WTC11 (cell line): Measurements from ENCODE around the gene KLHDC9. TPM values are rescaled to one million over a fixed set of nuclear protein-coding genes. Genes with fewer than 3 reads are reported as not detected.

Source experiments
- ATAC-seq: fragments of 200-7000 bp; cut with Tn5 transposase; 2 replicates; pipeline ENCODE4 v1.10.0; 2021; ENCODE audit warnings: mild to moderate bottlenecking, moderate library complexity
- CTCF ChIA-PET: fragments of 300-600 bp; sonication (Branson Sonifier 250); formaldehyde crosslinking; loops from one replicate; lab custom pipeline; 2021; ENCODE audit warnings: antibody characterized with exemption; lab: Charles Lee
- POLR2A ChIA-PET: fragments of 350-600 bp; sonication (Branson Sonifier 250); formaldehyde crosslinking; loops from one replicate; lab custom pipeline; 2021; ENCODE audit warnings: antibody characterized with exemption; lab: Charles Lee
- DNase-seq: peaks from one replicate; pipeline ENCODE4 v3.0.0; 2021; ENCODE audit warnings: low spot score
- H3K27ac Mint-ChIP-seq: 2 replicates; pipeline ENCODE4 v1.8.0; 2021; ENCODE audit warnings: mixed read lengths
- H3K27me3 Mint-ChIP-seq: 2 replicates; pipeline ENCODE4 v1.8.0; 2021; ENCODE audit warnings: low read depth, mild to moderate bottlenecking, moderate library complexity, mixed read lengths
- H3K36me3 Mint-ChIP-seq: 2 replicates; pipeline ENCODE4 v1.8.0; 2021; ENCODE audit warnings: mixed read lengths
- H3K4me1 Mint-ChIP-seq: 2 replicates; pipeline ENCODE4 v1.8.0; 2022; ENCODE audit warnings: mixed read lengths
- H3K4me3 Mint-ChIP-seq: 2 replicates; pipeline ENCODE4 v1.8.0; 2021; ENCODE audit warnings: mild to moderate bottlenecking, moderate library complexity, mixed read lengths
- H3K9me3 Mint-ChIP-seq: 2 replicates; pipeline ENCODE4 v1.8.0; 2021; ENCODE audit warnings: mixed read lengths
- ELF4 ChIP-seq: sonication (generic); formaldehyde crosslinking; IDR thresholded peaks from 2 replicates; pipeline ENCODE4 v1.8.1; 2022; ENCODE audit warnings: low read depth, mild to moderate bottlenecking, moderate library complexity, missing genetic modification reagents
- IRF2 ChIP-seq: sonication (generic); formaldehyde crosslinking; IDR thresholded peaks from 2 replicates; pipeline ENCODE4 v1.8.0; 2022; ENCODE audit warnings: low read depth, missing genetic modification reagents, borderline replicate concordance
- KAT7 ChIP-seq: sonication (generic); formaldehyde crosslinking; IDR thresholded peaks from 2 replicates; pipeline ENCODE4 v1.8.1; 2023; ENCODE audit warnings: missing genetic modification reagents, mild to moderate bottlenecking, borderline replicate concordance
- MXD4 ChIP-seq: fragments of 250-450 bp; sonication (Bioruptor Pico); IDR thresholded peaks from 2 replicates; pipeline ENCODE4 v1.8.0; 2021; ENCODE audit warnings: mild to moderate bottlenecking, moderate library complexity, borderline replicate concordance
- NFATC4 ChIP-seq: fragments of 250-450 bp; sonication (Bioruptor Pico); IDR thresholded peaks from 2 replicates; pipeline ENCODE4 v1.9.0; 2021; ENCODE audit warnings: mild to moderate bottlenecking
- PRRX2 ChIP-seq: fragments of 250-450 bp; sonication (Bioruptor Pico); IDR thresholded peaks from 2 replicates; pipeline ENCODE4 v1.8.0; 2021; ENCODE audit warnings: mild to moderate bottlenecking
- SP1 ChIP-seq: sonication (generic); formaldehyde crosslinking; conservative IDR thresholded peaks from 2 replicates; pipeline ENCODE4 v1.8.1; 2022; ENCODE audit warnings: missing genetic modification reagents
- TP53 ChIP-seq: sonication (generic); formaldehyde crosslinking; IDR thresholded peaks from 2 replicates; pipeline ENCODE4 v1.8.1; 2023; ENCODE audit warnings: mild to moderate bottlenecking, missing genetic modification reagents
- total RNA-seq: library from RNA; stranded (reverse); gene quantifications from 3 replicates; pipeline ENCODE4 v1.2.3, GENCODE V29; 2021
- TF ChIP-seq, protein P1 (sequence below): sonication (generic); formaldehyde crosslinking; IDR thresholded peaks from 2 replicates; pipeline ENCODE4 v1.8.0; 2022; ENCODE audit warnings: mild to moderate bottlenecking, missing genetic modification reagents
- TF ChIP-seq, protein P2 (sequence below): sonication (generic); formaldehyde crosslinking; IDR thresholded peaks from 2 replicates; pipeline ENCODE4 v1.8.1; 2022; ENCODE audit warnings: low read depth, missing genetic modification reagents, borderline replicate concordance
- TF ChIP-seq, protein P3 (sequence below): sonication (generic); formaldehyde crosslinking; conservative IDR thresholded peaks from 2 replicates; pipeline ENCODE4 v1.8.1; 2022; ENCODE audit warnings: mild to moderate bottlenecking, missing genetic modification reagents
- TF ChIP-seq, protein P4 (sequence below): sonication (generic); formaldehyde crosslinking; IDR thresholded peaks from 2 replicates; pipeline ENCODE4 v1.8.1; 2023; ENCODE audit warnings: mild to moderate bottlenecking, missing genetic modification reagents

Gene KLHDC9
- total RNA-seq, 1 experiment from 2014 or later, result 5.8 TPM

DNA sequence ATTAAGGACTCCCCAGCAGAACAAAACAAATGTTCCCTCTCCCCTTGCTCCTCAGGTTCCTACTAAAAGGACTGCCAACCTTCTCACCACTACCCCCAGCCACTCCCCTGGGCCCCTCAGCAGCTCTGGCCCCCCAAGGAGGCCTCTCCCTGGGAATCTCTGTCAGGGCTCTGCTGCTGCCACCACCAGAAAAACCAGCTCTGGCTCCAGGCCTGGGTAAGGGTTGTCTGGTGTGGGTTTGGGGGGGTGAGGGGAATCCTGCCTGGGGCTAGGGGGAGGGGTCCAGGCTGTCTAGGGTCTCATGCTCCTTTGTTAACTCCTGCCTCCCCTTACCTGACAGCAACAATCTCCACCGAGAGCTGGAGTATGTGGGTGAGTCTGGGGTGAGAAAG lies 13.6 kb upstream of the KLHDC9 start (continued):
- TF ChIP-seq, protein P1, sequence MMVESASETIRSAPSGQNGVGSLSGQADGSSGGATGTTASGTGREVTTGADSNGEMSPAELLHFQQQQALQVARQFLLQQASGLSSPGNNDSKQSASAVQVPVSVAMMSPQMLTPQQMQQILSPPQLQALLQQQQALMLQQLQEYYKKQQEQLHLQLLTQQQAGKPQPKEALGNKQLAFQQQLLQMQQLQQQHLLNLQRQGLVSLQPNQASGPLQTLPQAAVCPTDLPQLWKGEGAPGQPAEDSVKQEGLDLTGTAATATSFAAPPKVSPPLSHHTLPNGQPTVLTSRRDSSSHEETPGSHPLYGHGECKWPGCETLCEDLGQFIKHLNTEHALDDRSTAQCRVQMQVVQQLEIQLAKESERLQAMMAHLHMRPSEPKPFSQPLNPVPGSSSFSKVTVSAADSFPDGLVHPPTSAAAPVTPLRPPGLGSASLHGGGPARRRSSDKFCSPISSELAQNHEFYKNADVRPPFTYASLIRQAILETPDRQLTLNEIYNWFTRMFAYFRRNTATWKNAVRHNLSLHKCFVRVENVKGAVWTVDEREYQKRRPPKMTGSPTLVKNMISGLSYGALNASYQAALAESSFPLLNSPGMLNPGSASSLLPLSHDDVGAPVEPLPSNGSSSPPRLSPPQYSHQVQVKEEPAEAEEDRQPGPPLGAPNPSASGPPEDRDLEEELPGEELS (CRISPR knock-in tag), result no peak
- no peak for TF ChIP-seq KAT7 (CRISPR knock-in tag)

DNA sequence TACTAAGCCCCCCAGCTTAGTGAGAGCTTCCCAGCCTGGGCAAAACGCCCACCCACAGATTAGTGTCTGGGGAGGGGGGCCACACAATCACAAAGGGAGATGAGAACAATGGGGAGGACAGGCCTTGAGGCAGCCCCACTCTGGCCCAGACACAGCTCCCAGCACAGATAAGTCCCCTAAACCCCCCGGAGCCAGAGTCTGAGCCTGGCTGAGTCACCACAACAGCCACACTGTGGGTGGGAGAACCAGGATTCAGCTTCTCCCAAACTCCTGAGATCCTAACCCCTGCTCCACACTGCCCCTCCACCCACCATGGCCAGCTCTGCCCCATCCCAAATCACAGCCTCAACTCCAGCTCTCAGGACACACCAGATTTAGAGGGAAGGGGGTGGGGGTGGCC lies 13.0 kb upstream of the KLHDC9 start:
- H3K27me3 Mint-ChIP-seq, result no peaks in the 10 kb centered on the region; the same call in 1 of the 2 replicates
- CTCF ChIA-PET, result interaction anchor here (0.6 to 4.0 kb wide), 4 partner anchors 13 to 29 kb away, joined by 3 to 24 read pairs (median 6); partner anchors contain the start of genes ARHGAP30 and KLHDC9
- H3K4me1 Mint-ChIP-seq, result peaks cover 41% of the 10 kb centered on the region

DNA sequence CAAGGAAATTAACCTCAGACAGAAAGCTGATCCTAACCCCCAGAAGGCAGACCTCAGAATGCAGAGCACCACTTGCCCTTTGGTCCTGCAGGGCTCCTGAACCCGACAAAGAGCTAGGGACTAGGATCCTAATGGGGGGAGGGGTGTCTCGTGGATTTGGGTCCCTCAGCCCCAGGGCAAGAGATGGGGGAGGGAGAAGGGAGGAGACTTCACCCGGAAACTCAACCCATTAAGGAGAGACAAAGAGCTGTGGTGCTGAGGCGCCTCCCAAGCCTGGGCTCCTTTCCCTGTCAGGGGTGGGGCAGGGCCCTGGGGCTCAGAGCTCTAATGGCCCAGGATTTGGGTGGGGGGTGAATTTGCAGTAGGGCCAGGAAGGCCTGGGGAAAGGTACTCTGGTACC lies 11.7 kb upstream of the KLHDC9 start:
- POLR2A ChIA-PET, result no interaction called here
- DNase-seq (no peak), ATAC-seq (peak; percentile 29; the same call in 1 of the 2 replicates)
- H3K27me3 Mint-ChIP-seq, result no peaks in the 10 kb centered on the region
- H3K9me3 Mint-ChIP-seq, result no peaks in the 10 kb centered on the region
- peaks cover 31% of the 10 kb centered on the region for H3K4me1 Mint-ChIP-seq
- CTCF ChIA-PET, result interaction anchor here (1.2 to 4.0 kb wide), 4 partner anchors 11 to 89 kb away, joined by 4 to 24 read pairs (median 6); partner anchors contain the start of genes ARHGAP30 and KLHDC9
- no peak overlapping the region for H3K4me3 Mint-ChIP-seq
- no peak for TF ChIP-seq IRF2
- no peaks in the 10 kb centered on the region for H3K36me3 Mint-ChIP-seq
- no peak overlapping the region for H3K27ac Mint-ChIP-seq

More for the DNA sequence above, 13.0 kb upstream of the KLHDC9 start:
- POLR2A ChIA-PET, result interaction anchor here (0.7 kb wide), 1 partner anchor 64 kb away, joined by 4 read pairs; the partner anchor contains the start of gene F11R
- H3K27ac Mint-ChIP-seq, result no peak overlapping the region
- no peak for TF ChIP-seq NFATC4 (CRISPR knock-in tag)
- TF ChIP-seq, protein P2, sequence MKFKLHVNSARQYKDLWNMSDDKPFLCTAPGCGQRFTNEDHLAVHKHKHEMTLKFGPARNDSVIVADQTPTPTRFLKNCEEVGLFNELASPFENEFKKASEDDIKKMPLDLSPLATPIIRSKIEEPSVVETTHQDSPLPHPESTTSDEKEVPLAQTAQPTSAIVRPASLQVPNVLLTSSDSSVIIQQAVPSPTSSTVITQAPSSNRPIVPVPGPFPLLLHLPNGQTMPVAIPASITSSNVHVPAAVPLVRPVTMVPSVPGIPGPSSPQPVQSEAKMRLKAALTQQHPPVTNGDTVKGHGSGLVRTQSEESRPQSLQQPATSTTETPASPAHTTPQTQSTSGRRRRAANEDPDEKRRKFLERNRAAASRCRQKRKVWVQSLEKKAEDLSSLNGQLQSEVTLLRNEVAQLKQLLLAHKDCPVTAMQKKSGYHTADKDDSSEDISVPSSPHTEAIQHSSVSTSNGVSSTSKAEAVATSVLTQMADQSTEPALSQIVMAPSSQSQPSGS, result no peak
- H3K36me3 Mint-ChIP-seq, result no peaks in the 10 kb centered on the region
- DNase-seq (no peak), ATAC-seq (no peak)
- H3K4me3 Mint-ChIP-seq, result no peak overlapping the region
- no peaks in the 10 kb centered on the region for H3K9me3 Mint-ChIP-seq

DNA sequence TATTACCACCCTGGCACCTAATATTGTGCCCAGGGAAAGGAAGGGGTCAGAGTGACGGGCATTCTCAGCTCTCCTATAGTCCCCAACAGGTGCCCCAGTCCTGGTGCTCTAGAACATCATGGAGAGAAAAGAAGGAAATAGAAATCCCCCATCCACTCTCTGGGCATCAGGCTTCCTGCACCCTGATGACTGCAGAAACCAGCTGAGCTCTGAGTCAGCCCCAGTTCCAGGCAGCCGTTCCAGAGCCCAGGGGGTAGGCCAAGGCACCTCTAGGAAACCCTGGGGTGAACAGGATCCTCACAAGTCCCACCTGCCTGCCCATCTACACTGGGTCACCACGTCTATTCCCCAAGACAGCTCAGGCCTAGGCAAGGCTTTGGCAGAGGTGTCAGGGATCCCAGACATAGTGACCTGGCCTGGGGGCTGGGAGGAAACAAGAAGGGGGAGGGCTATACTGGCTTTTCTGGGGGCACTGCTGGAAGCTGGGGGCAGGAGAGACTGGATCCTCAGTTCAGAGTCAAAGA lies 9.5 kb upstream of the KLHDC9 start:
- CTCF ChIA-PET, result interaction anchor here (0.7 to 3.0 kb wide), 13 partner anchors 8 to 254 kb away, joined by 3 to 23 read pairs (median 3); partner anchors contain the start of genes ARHGAP30 and KLHDC9
- Mint-ChIP-seq H3K27ac (no peak overlapping the region), H3K9me3 (no peaks in the 10 kb centered on the region), H3K4me1 (peaks cover 26% of the 10 kb centered on the region), H3K4me3 (no peak overlapping the region), H3K27me3 (no peaks in the 10 kb centered on the region), H3K36me3 (no peaks in the 10 kb centered on the region)
- TF ChIP-seq ELF4 (no peak), TP53 (CRISPR knock-in tag) (no peak), SP1 (no peak), MXD4 (CRISPR knock-in tag) (no peak), PRRX2 (no peak)
- TF ChIP-seq, protein P3, sequence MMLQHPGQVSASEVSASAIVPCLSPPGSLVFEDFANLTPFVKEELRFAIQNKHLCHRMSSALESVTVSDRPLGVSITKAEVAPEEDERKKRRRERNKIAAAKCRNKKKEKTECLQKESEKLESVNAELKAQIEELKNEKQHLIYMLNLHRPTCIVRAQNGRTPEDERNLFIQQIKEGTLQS (CRISPR knock-in tag), result no peak
- TF ChIP-seq, protein P2, result no peak
- TF ChIP-seq, protein P4, sequence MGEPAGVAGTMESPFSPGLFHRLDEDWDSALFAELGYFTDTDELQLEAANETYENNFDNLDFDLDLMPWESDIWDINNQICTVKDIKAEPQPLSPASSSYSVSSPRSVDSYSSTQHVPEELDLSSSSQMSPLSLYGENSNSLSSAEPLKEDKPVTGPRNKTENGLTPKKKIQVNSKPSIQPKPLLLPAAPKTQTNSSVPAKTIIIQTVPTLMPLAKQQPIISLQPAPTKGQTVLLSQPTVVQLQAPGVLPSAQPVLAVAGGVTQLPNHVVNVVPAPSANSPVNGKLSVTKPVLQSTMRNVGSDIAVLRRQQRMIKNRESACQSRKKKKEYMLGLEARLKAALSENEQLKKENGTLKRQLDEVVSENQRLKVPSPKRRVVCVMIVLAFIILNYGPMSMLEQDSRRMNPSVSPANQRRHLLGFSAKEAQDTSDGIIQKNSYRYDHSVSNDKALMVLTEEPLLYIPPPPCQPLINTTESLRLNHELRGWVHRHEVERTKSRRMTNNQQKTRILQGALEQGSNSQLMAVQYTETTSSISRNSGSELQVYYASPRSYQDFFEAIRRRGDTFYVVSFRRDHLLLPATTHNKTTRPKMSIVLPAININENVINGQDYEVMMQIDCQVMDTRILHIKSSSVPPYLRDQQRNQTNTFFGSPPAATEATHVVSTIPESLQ (CRISPR knock-in tag), result no peak
- POLR2A ChIA-PET, result interaction anchor here (1.4 kb wide), 1 partner anchor 17 kb away, joined by 3 read pairs; no protein-coding TSS in a partner anchor
- DNase-seq (no peak), ATAC-seq (no peak)
